CD14-positive monocyte (primary cell): ENCODE measurements around the gene C16orf74. TPM values are rescaled to one million over a fixed set of nuclear protein-coding genes. Genes with fewer than 3 reads are reported as not detected.

Source experiments
- DNase-seq, 3 donors: peaks; one replicate each; pipeline ENCODE4 v3.0.0-alpha.2; 2011 to 2022
- H2AFZ ChIP-seq: 2 replicates; pipeline ENCODE4 v1.6.0; 2012; ENCODE audit warnings: mild to moderate bottlenecking, low read depth, low read length, inconsistent platforms; ENCODE audit not compliant: insufficient read depth, poor library complexity, severe bottlenecking
- H3K27ac ChIP-seq, 2 donors: 1 replicate in 1 of 2; 2 replicates in 1 of 2; pipeline ENCODE4 v1.5.1; 2012 to 2013; ENCODE audit warnings: low read length in 2 of 2, control low read depth in 1 of 2, inconsistent platforms in 1 of 2, low read depth in 1 of 2, mild to moderate bottlenecking in 1 of 2
- H3K27me3 ChIP-seq, 2 donors: one replicate each; pipeline versions ENCODE4 v1.6.0 to v1.6.1; 2011 to 2013; ENCODE audit warnings: low read length in 2 of 2; ENCODE audit not compliant: control insufficient read depth in 2 of 2, insufficient read depth in 2 of 2
- H3K36me3 ChIP-seq, 2 donors: replicated peaks in 1 of 2; 1 replicate in 1 of 2; 2 replicates in 1 of 2; pipeline versions ENCODE4 v1.5.1 to v1.6.1; 2012 to 2013; ENCODE audit warnings: low read length in 2 of 2, control low read depth in 1 of 2, inconsistent platforms in 1 of 2, mild to moderate bottlenecking in 1 of 2; ENCODE audit not compliant: insufficient read depth in 2 of 2, control insufficient read depth in 1 of 2
- H3K4me1 ChIP-seq, 2 donors: 1 replicate in 1 of 2; 2 replicates in 1 of 2; pipeline versions ENCODE4 v1.5.1 to v1.6.1; 2012 to 2013; ENCODE audit warnings: low read length in 2 of 2, control low read depth in 1 of 2, inconsistent platforms in 1 of 2, mild to moderate bottlenecking in 1 of 2, moderate library complexity in 1 of 2; ENCODE audit not compliant: insufficient read depth in 2 of 2, control insufficient read depth in 1 of 2
- H3K4me2 ChIP-seq: replicated peaks from 2 replicates; pipeline ENCODE3; 2012; ENCODE audit warnings: low read length, moderate library complexity, mild to moderate bottlenecking; ENCODE audit not compliant: poor library complexity, severe bottlenecking; ENCODE audit errors: extremely low read depth
- H3K4me3 ChIP-seq, 3 experiments: fragments of 200-600 bp in 1 of 3; sonication (generic) in 1 of 3; replicated peaks in 1 of 3; 1 replicate in 2 of 3; 2 replicates in 1 of 3; pipeline ENCODE4 v1.5.1; 2011 to 2013; ENCODE audit warnings: low read length in 3 of 3, mild to moderate bottlenecking in 3 of 3, control low read depth in 2 of 3, low read depth in 2 of 3, inconsistent platforms in 1 of 3, moderate library complexity in 1 of 3
- H3K79me2 ChIP-seq: 2 replicates; pipeline ENCODE4 v1.6.0; 2012; ENCODE audit warnings: mild to moderate bottlenecking, control low read depth, inconsistent platforms, low read length, moderate library complexity; ENCODE audit not compliant: insufficient read depth
- H3K9ac ChIP-seq: 2 replicates; pipeline ENCODE4 v1.6.0; 2017; ENCODE audit warnings: low read length, mild to moderate bottlenecking; ENCODE audit not compliant: insufficient read depth, poor library complexity, severe bottlenecking
- H3K9me3 ChIP-seq, 2 donors: replicated peaks in 1 of 2; 1 replicate in 1 of 2; 2 replicates in 1 of 2; pipeline versions ENCODE4 v1.5.1 to v1.6.1; 2012 to 2013; ENCODE audit warnings: low read length in 2 of 2, control low read depth in 1 of 2; ENCODE audit not compliant: control insufficient read depth in 1 of 2, insufficient read depth in 1 of 2
- H4K20me1 ChIP-seq: 2 replicates; pipeline ENCODE4 v1.6.0; 2012; ENCODE audit warnings: mild to moderate bottlenecking, low read length, control low read depth, moderate library complexity; ENCODE audit not compliant: insufficient read depth
- H3K27ac Mint-ChIP-seq, 7 donors: one replicate each; pipeline ENCODE4 v1.8.0; 2020; ENCODE audit warnings: mild to moderate bottlenecking in 7 of 7, mixed read lengths in 7 of 7, moderate library complexity in 6 of 7, inconsistent platforms in 2 of 7
- H3K27me3 Mint-ChIP-seq, 3 donors: one replicate each; pipeline ENCODE4 v1.8.0; 2021 to 2022; ENCODE audit warnings: low read depth in 3 of 3, mild to moderate bottlenecking in 3 of 3, mixed read lengths in 3 of 3, moderate library complexity in 3 of 3, inconsistent platforms in 1 of 3
- H3K36me3 Mint-ChIP-seq, 2 donors: one replicate each; pipeline ENCODE4 v1.8.0; 2020; ENCODE audit warnings: mixed read lengths in 2 of 2, inconsistent platforms in 1 of 2, mild to moderate bottlenecking in 1 of 2
- H3K4me1 Mint-ChIP-seq: one replicate; pipeline ENCODE4 v1.8.0; 2020; ENCODE audit warnings: mild to moderate bottlenecking, mixed read lengths
- H3K4me3 Mint-ChIP-seq, 2 donors: one replicate each; pipeline ENCODE4 v1.8.0; 2020; ENCODE audit warnings: mild to moderate bottlenecking in 2 of 2, mixed read lengths in 2 of 2, moderate library complexity in 1 of 2
- H3K9me3 Mint-ChIP-seq, 7 donors: one replicate each; pipeline ENCODE4 v1.8.0; 2020 to 2022; ENCODE audit warnings: mixed read lengths in 7 of 7, mild to moderate bottlenecking in 6 of 7, moderate library complexity in 6 of 7, inconsistent platforms in 2 of 7
- CTCF ChIP-seq: fragments of 200-600 bp; IDR thresholded peaks from one replicate; pipeline ENCODE4 v1.8.0; 2022; ENCODE audit warnings: antibody characterized with exemption, mild to moderate bottlenecking
- WGBS: methylation state at CpG from one replicate; pipeline ENCODE4 v1.1.5; 2013; ENCODE audit warnings: missing lambda C conversion rate; ENCODE audit not compliant: insufficient coverage; 5-methylcytosine and 5-hydroxymethylcytosine counted together
- intact Hi-C, 2 donors: fragments of 100-400 bp; cut with micrococcal nuclease; formaldehyde crosslinking; loops; one replicate each; pipeline versions ENCODE4 v1.15.0 to v1.15.1; 2023
- polyA plus RNA-seq, 3 donors: library from polyadenylated mRNA; depleted of rRNA in 1 of 3; unstranded in 2 of 3; stranded (reverse) in 1 of 3; fragments of 300-500 nt in 2 of 3; fragments of >200 nt in 1 of 3; fragmentation: Illumina TruSeq in 2 of 3; gene quantifications; 1 replicate in 2 of 3; 2 replicates in 1 of 3; pipeline ENCODE4 v1.2.3, GENCODE V29; 2012 to 2021

The C16orf74 gene
- polyA plus RNA-seq, 3 donors: 11.3 to 26.6 (median 24.1) TPM

GRCh38 chr16:85709766-85710585, 40.9 kb downstream of the C16orf74 start:
- Mint-ChIP-seq H3K27me3 (no peaks in the 10 kb centered on the region), H3K36me3 (peaks cover 34 to 74% of the 10 kb centered on the region in 2 donors), H3K4me3 (no peak overlapping the region), H3K4me1 (no peaks in the 10 kb centered on the region), H3K9me3 (peaks cover 12 to 19% (median 15%) of the 10 kb centered on the region in 7 donors), H3K27ac (no peak overlapping the region)
- no peak overlapping the region for H3K4me2 ChIP-seq
- no peak overlapping the region for H3K27ac ChIP-seq
- no peak overlapping the region for H3K4me3 ChIP-seq
- no peak overlapping the region for H2AFZ ChIP-seq
- DNase-seq: no peak
- H3K9ac ChIP-seq: no peak overlapping the region
- no peaks in the 10 kb centered on the region for H4K20me1 ChIP-seq
- H3K79me2 ChIP-seq: no peaks in the 10 kb centered on the region
- no peaks in the 10 kb centered on the region for H3K27me3 ChIP-seq
- H3K4me1 ChIP-seq: no peaks in the 10 kb centered on the region
- WGBS: 96% methylated on average over 49 of the region's 53 CpGs
- TF ChIP-seq CTCF: no peak
- peaks cover 11 to 15% of the 10 kb centered on the region in 2 donors for H3K9me3 ChIP-seq
- peaks cover 13 to 58% of the 10 kb centered on the region in 2 donors for H3K36me3 ChIP-seq
- intact Hi-C loops: loop anchor here in 1 of 2 donors (10.0 kb wide), 1 partner anchor 415 kb away; no protein-coding TSS in a partner anchor

GRCh38 chr16:85708338-85708737, 42.6 kb downstream of the C16orf74 start:
- Histone ChIP-seq H3K4me3 (no peak overlapping the region), H3K4me2 (no peak overlapping the region), H3K4me1 (no peaks in the 10 kb centered on the region), H3K79me2 (no peaks in the 10 kb centered on the region), H3K27me3 (no peaks in the 10 kb centered on the region), H3K9ac (no peak overlapping the region), H3K36me3 (peaks cover 13 to 53% of the 10 kb centered on the region in 2 donors), H3K27ac (no peak overlapping the region), H4K20me1 (no peaks in the 10 kb centered on the region), H2AFZ (no peak overlapping the region), H3K9me3 (peaks cover 11 to 15% of the 10 kb centered on the region in 2 donors)
- Mint-ChIP-seq H3K36me3 (peaks cover 34 to 66% of the 10 kb centered on the region in 2 donors), H3K27me3 (no peaks in the 10 kb centered on the region), H3K27ac (peak overlapping the region in 1 of 7 donors; percentile 57), H3K4me1 (no peaks in the 10 kb centered on the region), H3K4me3 (no peak overlapping the region), H3K9me3 (peaks cover 12 to 19% (median 15%) of the 10 kb centered on the region in 7 donors)
- DNase-seq: no peak
- TF ChIP-seq CTCF: no peak
- 97% methylated on average over 4 of the region's 6 CpGs for WGBS
- intact Hi-C loops: no loop called here
